SKM-1 treated with dmso at 0.1 percent for 144 hours (cell line): ENCODE measurements around the gene PEX14.
"Not testable (repeated sequence)": the region's sequence is repeated elsewhere in the genome, so short reads cannot be mapped to it uniquely, and the experiment has no call there.

Experiments used
- DNase-seq: peaks from one replicate; lab custom pipeline; 2025; ENCODE audit not compliant: unreplicated experiment; lab: John Stamatoyannopoulos, UW

PEX14 gene

DNA sequence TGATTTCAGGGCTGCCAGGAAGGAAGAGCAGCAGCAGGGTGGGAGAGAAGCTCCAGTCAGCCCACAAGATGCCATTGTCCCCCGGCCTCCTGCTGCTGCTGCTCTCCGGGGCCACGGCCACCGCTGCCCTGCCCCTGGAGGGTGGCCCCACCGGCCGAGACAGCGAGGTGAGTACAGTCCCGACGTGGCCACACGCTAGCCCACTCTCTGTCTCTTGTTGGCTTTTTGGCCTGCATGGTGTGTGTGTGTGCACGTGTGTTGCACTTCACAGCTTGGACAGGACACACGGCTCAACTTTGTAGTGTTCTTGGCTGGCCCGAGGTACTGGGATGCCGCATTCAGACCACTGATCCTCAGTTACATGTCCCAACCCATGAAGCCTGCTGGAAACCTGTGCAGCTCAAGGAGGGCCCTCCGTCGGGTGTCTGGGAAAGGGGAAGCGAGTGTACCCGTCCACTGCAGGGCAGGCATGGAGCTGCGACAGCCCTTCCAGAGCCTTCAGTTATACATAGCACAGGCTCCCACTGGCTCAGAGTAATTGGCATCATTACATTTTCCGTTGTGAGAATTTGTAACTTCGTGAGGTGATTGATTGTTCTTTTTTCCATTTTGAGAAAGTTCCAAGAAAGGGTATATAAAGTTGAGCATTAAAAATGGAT is 24.5 kb upstream of the PEX14 start:
- no peak for DNase-seq

GRCh38 chr1:10450836-10451235 is 23.9 kb upstream of the PEX14 start:
- no peak for DNase-seq

- DNase-seq, result no peak
Observed at GRCh38 chr1:10451287-10451686, 23.5 kb upstream of the PEX14 start.

DNA sequence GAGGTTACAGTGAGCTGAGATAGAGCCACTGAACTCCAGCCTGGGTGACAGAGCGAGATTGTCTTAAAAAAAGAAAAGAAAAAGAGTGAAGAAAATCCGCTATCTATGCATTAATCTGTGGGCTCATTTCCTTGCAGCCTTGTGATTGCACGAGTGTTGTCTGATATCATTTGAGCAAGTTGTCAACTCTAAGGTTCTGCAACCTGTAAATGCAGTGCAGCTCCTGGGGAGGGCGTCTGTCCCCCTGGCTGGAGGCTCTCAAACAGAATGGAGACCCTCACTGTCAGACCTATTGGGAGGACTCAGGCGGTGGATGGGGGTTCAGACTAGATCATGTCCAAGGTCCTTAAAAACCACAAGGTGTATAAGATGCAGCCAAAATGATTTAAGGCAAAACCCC is 18.7 kb upstream of the PEX14 start:
- DNase-seq, result no peak

DNA sequence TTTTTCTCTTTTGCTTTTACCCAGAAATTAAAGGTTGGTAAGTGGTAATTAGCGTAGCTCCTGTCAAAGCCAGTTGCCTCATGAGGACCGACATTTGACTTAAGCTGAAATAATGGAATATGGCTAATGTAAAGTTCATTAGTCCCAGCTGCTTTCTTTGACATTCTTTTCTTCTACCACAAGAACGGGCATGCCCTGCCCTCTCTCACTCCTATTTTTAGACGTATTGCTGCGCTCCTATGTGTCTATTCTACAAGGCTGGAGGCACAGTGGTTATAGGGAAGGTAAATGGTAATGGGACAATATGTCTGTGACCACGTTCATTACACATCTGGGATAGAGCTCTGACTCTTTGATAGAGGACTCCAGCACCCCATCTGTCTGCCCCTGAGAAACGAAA is 18.1 kb upstream of the PEX14 start:
- no peak for DNase-seq

- not testable (repeated sequence) for DNase-seq
Observed at GRCh38 chr1:10457462-10457861, 17.3 kb upstream of the PEX14 start.

DNA sequence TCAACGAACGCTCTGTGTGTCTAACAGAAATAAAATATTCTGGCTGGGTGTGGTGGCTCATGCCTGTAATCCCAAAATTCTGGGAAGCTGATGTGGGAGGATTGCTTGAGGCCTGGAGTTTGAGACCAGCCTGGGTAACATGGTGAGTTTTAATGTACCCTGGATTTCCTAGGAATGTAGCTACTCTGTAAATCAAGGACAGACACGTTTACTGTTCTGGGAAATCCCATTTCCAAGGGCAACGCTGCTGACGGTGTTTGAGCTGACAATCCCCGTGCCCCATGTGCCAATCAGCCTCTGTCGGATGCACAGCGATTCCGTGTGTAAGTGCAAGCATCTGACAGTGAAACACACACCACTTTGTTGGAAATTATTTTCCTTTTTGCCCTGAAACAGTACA is 16.9 kb upstream of the PEX14 start:
- no peak for DNase-seq

- DNase-seq, result no peak
Observed at GRCh38 chr1:10459184-10459583, 15.6 kb upstream of the PEX14 start.

DNA sequence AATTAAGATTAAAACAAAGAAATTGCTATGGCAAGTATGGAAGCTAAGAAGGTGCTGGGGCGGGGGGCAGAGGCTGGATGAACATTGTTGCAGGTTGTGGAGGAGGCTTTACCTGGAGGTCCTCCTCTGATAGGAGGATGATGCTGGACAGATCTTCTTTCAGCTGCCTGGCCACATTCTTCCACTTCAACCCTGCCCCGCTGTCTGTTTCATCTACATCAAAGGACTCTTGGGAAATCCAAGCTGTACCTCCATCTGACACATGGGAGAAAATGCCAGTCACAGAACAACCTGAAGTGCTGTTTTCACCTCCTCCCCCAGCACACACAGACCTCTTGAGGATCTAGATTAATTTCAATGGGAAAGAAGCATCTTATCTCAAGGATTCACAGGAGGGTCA is 7.7 kb upstream of the PEX14 start:
- no peak for DNase-seq

DNA sequence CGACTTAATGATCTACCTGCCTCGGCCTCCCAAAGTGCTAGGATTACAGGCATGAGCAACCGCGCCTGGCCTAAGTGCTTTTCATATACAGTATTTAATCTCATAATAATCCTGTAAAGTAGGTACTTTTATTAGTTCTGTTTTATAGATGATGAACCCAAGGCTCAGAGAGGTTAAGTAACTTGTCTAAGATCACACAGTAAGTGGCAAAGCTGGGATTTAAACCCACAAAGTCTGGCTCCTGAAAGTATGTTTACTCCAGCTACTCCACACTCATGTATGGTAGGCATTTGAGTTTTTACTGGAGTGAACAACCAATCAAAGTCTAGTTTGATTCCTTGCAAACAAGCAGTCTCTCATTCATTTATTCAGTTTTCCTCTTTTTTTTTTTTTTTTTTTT is 4.7 kb upstream of the PEX14 start:
- DNase-seq, result no peak

GRCh38 chr1:10471411-10472219 is 3.1 kb upstream of the PEX14 start:
- DNase-seq, result no peak

- peak; percentile 93 for DNase-seq
Observed at GRCh38 chr1:10472220-10473144, 2.3 kb upstream of the PEX14 start, which contains the start of gene DFFA. Gene DFFA (minus strand): TSS chr1:10472529. CDS start chr1:10472458, 71 bp downstream.

DNA sequence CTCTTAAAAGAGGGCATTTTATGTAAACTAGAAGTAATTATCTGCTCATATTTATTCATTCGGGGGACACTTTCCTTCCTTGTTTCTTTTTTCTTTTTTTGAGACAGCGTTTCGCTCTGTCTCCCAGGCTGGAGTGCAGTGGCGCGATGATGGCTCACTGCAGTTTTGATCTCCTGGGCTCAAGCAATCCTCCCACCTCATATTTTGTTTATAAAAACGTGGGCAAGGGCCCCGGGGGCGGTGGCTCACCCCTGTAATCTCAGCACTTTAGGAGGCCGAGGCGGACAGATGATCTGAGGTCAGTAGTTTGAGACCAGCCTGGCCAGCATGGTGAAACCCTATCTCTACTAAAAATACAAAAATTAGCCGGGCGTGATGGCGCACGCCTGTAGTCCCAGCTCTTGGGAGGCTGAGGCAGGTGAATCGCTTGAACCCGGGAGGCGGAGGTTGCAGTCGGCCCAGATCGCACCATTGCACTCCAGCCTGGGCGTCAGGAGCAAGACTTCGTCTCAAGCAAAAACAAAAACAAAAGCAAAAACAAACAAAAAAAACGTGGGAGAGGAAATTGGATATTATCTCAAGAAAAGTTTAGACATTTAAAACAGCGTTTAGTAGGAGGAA is 1.5 kb upstream of the PEX14 start:
- no peak for DNase-seq

GRCh38 chr1:10474309-10474612 is 489 bp upstream of the PEX14 start:
- DNase-seq, result not testable (repeated sequence)

DNA sequence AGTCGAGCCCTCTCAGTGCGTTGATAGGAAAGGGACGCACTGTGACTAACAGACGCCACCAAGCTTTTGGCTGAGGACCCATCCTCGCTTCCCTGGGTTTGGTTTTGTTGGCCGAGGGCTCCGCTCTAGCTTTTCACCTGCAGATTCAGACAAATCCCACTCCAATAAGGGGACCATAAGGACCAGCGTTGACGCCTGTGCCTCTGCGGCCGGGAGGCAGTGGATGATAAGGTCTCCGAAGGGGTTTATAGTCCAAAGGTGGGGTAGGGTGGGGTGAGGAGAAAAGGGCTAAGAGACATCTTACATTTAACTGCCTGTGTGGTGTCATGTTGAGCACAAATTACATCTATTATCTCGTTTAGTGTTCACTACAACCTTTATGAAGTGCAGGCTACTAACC is 760 bp downstream of the PEX14 start:
- DNase-seq, result no peak

DNA sequence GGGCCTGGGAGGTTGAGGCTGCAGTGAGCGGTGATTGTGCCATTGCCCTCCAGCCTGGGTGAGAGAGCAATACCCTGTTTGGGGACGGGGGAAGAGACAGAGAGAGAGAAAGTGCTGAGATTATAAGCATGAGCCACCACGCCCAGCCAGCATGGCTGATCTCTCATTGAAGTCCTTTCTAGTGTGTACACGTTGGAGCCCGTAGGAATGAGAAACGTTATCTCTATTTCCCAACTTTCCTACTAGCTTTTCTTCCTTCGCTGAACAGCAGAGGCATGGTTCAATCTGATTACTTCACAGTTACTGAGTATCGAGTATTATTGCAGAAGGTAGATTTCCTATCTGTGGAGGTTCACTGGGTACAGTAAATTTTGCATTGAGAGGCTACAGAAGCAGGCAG is 4.5 kb downstream of the PEX14 start:
- DNase-seq, result no peak

GRCh38 chr1:10480614-10481013 is 5.9 kb downstream of the PEX14 start:
- no peak for DNase-seq

- DNase-seq, result peak; percentile 73
Observed at GRCh38 chr1:10484521-10484920, 9.8 kb downstream of the PEX14 start.

DNA sequence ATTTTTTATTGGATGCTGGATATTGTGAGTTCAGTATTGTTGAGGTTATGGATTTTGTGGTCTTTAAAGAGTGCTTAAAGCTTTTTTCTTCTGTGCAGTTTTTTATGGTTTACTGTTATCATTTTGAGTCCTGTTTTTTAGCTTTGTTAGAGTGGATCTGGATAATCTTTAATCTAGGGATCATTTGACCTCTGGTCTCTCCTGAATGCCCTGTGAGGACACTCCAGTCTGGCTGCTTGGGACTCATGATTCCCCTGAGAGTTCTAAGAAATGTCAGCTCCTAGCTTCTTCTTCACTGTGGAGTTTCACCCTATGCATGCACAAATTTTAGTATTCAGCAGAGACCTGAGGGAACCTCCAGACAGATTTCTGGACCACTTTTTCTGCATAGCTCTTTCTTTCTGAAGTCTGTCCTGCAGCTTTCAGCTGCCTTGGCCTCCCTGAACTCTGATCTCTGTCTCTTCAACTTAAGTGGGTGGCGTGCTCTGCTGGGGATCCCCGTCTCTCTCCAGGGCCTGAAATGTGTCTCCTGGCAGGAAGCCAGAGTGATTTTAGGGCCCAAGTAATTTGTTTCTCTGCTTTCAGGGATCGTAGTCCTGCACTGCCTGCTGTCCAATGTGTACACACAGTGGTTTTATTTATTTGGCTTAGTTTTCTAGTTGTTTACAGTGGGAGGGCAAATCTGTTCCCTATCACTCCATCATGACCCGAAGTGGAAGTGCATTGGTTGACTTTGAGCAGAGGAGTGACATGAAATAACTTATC is 14.7 kb downstream of the PEX14 start:
- DNase-seq, result no peak

DNA sequence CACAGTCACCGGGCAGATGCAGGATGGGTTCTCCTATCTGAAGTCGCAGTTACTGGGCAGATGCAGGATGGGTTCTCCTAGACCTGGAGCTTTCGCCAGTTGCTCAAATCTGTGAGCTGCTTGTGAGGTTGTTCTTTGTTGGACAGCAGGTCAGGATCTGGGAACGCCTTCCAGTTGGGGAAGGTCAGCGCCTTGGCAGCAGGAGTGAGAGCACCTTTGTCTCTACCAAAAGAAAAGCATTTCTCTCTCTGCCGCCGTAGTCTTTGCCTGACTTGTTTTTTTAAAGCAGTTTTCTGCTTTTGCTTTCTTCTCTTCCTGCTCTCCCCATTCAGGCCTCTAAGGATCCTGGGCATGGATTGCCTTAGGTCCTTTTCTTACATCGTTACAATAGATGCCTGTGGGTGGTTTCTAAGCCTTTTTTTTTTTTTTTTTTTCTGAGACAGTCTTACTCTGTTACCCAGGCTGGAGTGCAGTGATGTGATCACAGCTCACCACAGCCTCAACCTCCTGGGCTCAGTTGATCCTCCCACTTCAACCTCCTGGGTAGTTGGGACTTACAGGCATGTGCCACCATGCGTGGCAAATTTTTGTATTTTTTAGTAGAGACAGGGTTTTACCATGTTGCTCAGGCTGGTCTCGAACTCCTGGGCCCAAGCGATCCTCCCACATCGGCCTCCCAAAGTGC is 15.7 kb downstream of the PEX14 start:
- no peak for DNase-seq
